Measurements from ENCODE around the gene SMCHD1.
"Not testable (repeated sequence)": the region's sequence is repeated elsewhere in the genome, so short reads cannot be mapped to it uniquely, and the experiment has no call there.

Gene SMCHD1

GRCh38 chr18:2657788-2658458, 2.4 kb downstream of the SMCHD1 start:
- no peak for DNase-seq (ENCODE audit: low read depth in 4 of 4, low spot score in 1 of 4)

GRCh38 chr18:2660849-2661248, 5.3 kb downstream of the SMCHD1 start:
- DNase-seq (ENCODE audit: low read depth in 4 of 4, low spot score in 1 of 4) = not testable (repeated sequence)

- not testable (repeated sequence) for DNase-seq (ENCODE audit: low read depth in 4 of 4, low spot score in 1 of 4)
Observed at GRCh38 chr18:2662288-2662687, 6.8 kb downstream of the SMCHD1 start.

- DNase-seq (ENCODE audit: low read depth in 4 of 4, low spot score in 1 of 4) = no peak
Observed at GRCh38 chr18:2662990-2663389, 7.5 kb downstream of the SMCHD1 start.

- DNase-seq (ENCODE audit: low read depth in 4 of 4, low spot score in 1 of 4) = no peak
Observed at GRCh38 chr18:2672410-2672809, 16.9 kb downstream of the SMCHD1 start.

GRCh38 chr18:2672872-2673271, 17.3 kb downstream of the SMCHD1 start:
- no peak for DNase-seq (ENCODE audit: low read depth in 4 of 4, low spot score in 1 of 4)

GRCh38 chr18:2678933-2679332, 23.4 kb downstream of the SMCHD1 start:
- DNase-seq (ENCODE audit: low read depth in 4 of 4, low spot score in 1 of 4) = not testable (repeated sequence)

- DNase-seq (ENCODE audit: low read depth in 4 of 4, low spot score in 1 of 4) = no peak
Observed at GRCh38 chr18:2680216-2680792, 24.8 kb downstream of the SMCHD1 start.

- DNase-seq (ENCODE audit: low read depth in 4 of 4, low spot score in 1 of 4) = no peak
Observed at GRCh38 chr18:2681993-2682603, 26.6 kb downstream of the SMCHD1 start.

- no peak for DNase-seq (ENCODE audit: low read depth in 4 of 4, low spot score in 1 of 4)
Observed at GRCh38 chr18:2683055-2683454, 27.5 kb downstream of the SMCHD1 start.

- DNase-seq (ENCODE audit: low read depth in 4 of 4, low spot score in 1 of 4) = no peak
Observed at GRCh38 chr18:2686349-2686968, 30.9 kb downstream of the SMCHD1 start.

- no peak for DNase-seq (ENCODE audit: low read depth in 4 of 4, low spot score in 1 of 4)
Observed at GRCh38 chr18:2687390-2688001, 32.0 kb downstream of the SMCHD1 start.

GRCh38 chr18:2692508-2692907, 37.0 kb downstream of the SMCHD1 start:
- DNase-seq (ENCODE audit: low read depth in 4 of 4, low spot score in 1 of 4) = no peak

- no peak for DNase-seq (ENCODE audit: low read depth in 4 of 4, low spot score in 1 of 4)
Observed at GRCh38 chr18:2697184-2697583, 41.7 kb downstream of the SMCHD1 start.

- no peak for DNase-seq (ENCODE audit: low read depth in 4 of 4, low spot score in 1 of 4)
Observed at GRCh38 chr18:2699001-2699400, 43.5 kb downstream of the SMCHD1 start.

- DNase-seq (ENCODE audit: low read depth in 4 of 4, low spot score in 1 of 4) = no peak
Observed at GRCh38 chr18:2704541-2704940, 49.0 kb downstream of the SMCHD1 start.

GRCh38 chr18:2706903-2707302, 51.4 kb downstream of the SMCHD1 start:
- no peak for DNase-seq (ENCODE audit: low read depth in 4 of 4, low spot score in 1 of 4)

GRCh38 chr18:2707551-2708168, 52.1 kb downstream of the SMCHD1 start:
- DNase-seq (ENCODE audit: low read depth in 4 of 4, low spot score in 1 of 4) = no peak

GRCh38 chr18:2709316-2709715, 53.8 kb downstream of the SMCHD1 start:
- DNase-seq (ENCODE audit: low read depth in 4 of 4, low spot score in 1 of 4) = no peak

GRCh38 chr18:2714140-2714539, 58.6 kb downstream of the SMCHD1 start:
- DNase-seq (ENCODE audit: low read depth in 4 of 4, low spot score in 1 of 4) = no peak

- DNase-seq (ENCODE audit: low read depth in 4 of 4, low spot score in 1 of 4) = no peak
Observed at GRCh38 chr18:2715990-2716389, 60.5 kb downstream of the SMCHD1 start.

Data from stimulated activated CD4-positive, alpha-beta T cell treated with anti-CD3 and anti-CD28 coated beads, Interleukin-1b, Interleukin-23, amount 100 ng/mL, for 24 hours (primary cell).